ENCODE measurements around the gene CCDC73.

Gene CCDC73

GRCh38 chr11:32706985-32707741, 87.3 kb downstream of the CCDC73 start:
- no peak for TF ChIP-seq CTCF (IDR thresholded peaks at IDR 0.05; ENCODE audit: insufficient read depth, low read depth, low read length, missing control alignments)
- DNase-seq (ENCODE audit: low read depth), result peak; percentile 71
- no peak overlapping the region for H3K4me3 ChIP-seq (ENCODE audit: low read length)

GRCh38 chr11:32705309-32706033, 89.0 kb downstream of the CCDC73 start:
- no peak for TF ChIP-seq CTCF (IDR thresholded peaks at IDR 0.05; ENCODE audit: insufficient read depth, low read depth, low read length, missing control alignments)
- H3K4me3 ChIP-seq (ENCODE audit: low read length), result no peak overlapping the region
- no peak for DNase-seq (ENCODE audit: low read depth)

GRCh38 chr11:32704775-32705174, 89.7 kb downstream of the CCDC73 start:
- TF ChIP-seq CTCF (IDR thresholded peaks at IDR 0.05; ENCODE audit: insufficient read depth, low read depth, low read length, missing control alignments), result no peak
- no peak for DNase-seq (ENCODE audit: low read depth)
- no peak overlapping the region for H3K4me3 ChIP-seq (ENCODE audit: low read length)

GRCh38 chr11:32704261-32704660, 90.2 kb downstream of the CCDC73 start:
- no peak for TF ChIP-seq CTCF (IDR thresholded peaks at IDR 0.05; ENCODE audit: insufficient read depth, low read depth, low read length, missing control alignments)
- no peak overlapping the region for H3K4me3 ChIP-seq (ENCODE audit: low read length)
- no peak for DNase-seq (ENCODE audit: low read depth)

GRCh38 chr11:32701616-32702015, 92.8 kb downstream of the CCDC73 start:
- DNase-seq (ENCODE audit: low read depth), result no peak
- H3K4me3 ChIP-seq (ENCODE audit: low read length), result no peak overlapping the region
- TF ChIP-seq CTCF (IDR thresholded peaks at IDR 0.05; ENCODE audit: insufficient read depth, low read depth, low read length, missing control alignments), result no peak

- H3K4me3 ChIP-seq (ENCODE audit: low read length), result no peak overlapping the region
- no peak for TF ChIP-seq CTCF (IDR thresholded peaks at IDR 0.05; ENCODE audit: insufficient read depth, low read depth, low read length, missing control alignments)
- DNase-seq (ENCODE audit: low read depth), result no peak
Measured at GRCh38 chr11:32698579-32698978, 95.9 kb downstream of the CCDC73 start.
